ENCODE data around the gene TRPM2. TPM values are rescaled to one million over a fixed set of nuclear protein-coding genes. Genes with fewer than 3 reads are reported as not detected.

TRPM2 gene
- total RNA-seq, 2 experiments from 2014 or later: 2.6 to 3.7 TPM

DNA sequence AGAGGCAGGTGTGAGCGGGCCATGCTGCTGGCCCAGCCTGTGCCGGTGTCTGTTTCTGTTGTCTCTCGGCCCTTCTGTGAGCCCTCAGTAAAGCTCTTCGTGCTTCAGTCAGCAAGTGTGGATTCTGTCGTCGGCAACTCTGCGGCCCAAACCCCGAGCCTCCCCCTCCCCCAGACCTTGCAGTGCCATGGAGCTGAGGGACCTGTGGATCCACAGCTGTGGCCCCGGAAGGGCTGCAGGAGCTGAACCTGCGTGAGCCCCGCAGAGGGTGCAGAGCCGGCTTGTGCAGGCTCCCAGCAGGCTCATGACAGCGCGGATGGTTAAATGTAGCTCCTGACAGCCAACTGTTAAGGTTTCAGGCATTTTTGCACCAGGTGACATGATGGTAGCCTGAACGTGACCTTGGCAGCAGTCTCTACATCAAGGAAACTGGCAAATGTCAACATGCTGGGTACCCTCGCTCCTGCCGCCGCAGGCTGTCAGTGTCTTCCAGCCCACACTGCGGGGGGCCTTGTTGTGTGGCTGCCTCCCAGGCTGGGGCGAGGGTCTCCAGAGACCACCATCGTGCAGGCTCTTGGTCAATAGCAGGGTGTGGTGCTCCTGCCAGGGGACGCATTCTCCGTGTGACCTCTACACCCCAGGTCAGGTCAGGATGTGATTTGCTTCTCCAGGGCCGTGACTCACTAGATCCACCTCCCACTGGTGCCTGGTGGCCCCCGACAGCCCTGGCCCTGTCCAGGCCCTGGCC lies 108.8 kb downstream of the TRPM2 start:
- no peaks in the 10 kb centered on the region for H3K27me3 Mint-ChIP-seq
- H3K27ac Mint-ChIP-seq: no peak overlapping the region
- H3K4me1 Mint-ChIP-seq (ENCODE audit: low read depth): no peaks in the 10 kb centered on the region
- no peaks in the 10 kb centered on the region for H3K9me3 Mint-ChIP-seq
- no peak overlapping the region for H3K4me3 Mint-ChIP-seq
- ATAC-seq (no peak), DNase-seq (no peak)
- TF ChIP-seq, protein P1, sequence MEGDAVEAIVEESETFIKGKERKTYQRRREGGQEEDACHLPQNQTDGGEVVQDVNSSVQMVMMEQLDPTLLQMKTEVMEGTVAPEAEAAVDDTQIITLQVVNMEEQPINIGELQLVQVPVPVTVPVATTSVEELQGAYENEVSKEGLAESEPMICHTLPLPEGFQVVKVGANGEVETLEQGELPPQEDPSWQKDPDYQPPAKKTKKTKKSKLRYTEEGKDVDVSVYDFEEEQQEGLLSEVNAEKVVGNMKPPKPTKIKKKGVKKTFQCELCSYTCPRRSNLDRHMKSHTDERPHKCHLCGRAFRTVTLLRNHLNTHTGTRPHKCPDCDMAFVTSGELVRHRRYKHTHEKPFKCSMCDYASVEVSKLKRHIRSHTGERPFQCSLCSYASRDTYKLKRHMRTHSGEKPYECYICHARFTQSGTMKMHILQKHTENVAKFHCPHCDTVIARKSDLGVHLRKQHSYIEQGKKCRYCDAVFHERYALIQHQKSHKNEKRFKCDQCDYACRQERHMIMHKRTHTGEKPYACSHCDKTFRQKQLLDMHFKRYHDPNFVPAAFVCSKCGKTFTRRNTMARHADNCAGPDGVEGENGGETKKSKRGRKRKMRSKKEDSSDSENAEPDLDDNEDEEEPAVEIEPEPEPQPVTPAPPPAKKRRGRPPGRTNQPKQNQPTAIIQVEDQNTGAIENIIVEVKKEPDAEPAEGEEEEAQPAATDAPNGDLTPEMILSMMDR (IDR thresholded peaks at IDR 0.05): no peak
- ChIA-PET CTCF (interaction anchor here (1.3 kb wide), 1 partner anchor 25 kb away, joined by 3 read pairs; no protein-coding TSS in a partner anchor), POLR2A (interaction anchor here (1.3 kb wide), 1 partner anchor 48 kb away, joined by 3 read pairs; no protein-coding TSS in a partner anchor)
- intact Hi-C loops (cut with micrococcal nuclease): no loop called here
- H3K36me3 Mint-ChIP-seq (ENCODE audit: low read depth): no peaks in the 10 kb centered on the region

DNA sequence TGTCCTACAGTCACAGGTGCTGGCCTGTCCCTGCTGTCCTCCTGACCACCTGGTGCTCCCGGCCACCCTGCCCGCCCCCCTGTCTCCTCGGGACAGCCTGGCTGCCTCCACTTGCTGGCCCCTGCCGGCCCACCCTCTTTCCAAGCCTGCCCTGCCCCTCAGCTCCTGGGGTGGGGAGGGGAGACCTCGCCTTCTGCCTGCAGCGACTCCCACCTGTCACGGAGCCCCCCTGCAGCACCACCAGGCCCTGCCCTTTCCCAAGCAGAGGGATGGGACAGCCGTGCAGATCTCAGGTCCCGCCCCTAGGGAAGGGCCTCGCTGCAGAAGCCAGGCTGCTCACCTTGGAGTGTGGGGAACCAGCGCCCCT lies 109.4 kb downstream of the TRPM2 start:
- TF ChIP-seq, protein P1 (IDR thresholded peaks at IDR 0.05): no peak
- no peak overlapping the region for H3K4me3 Mint-ChIP-seq
- no peak overlapping the region for H3K27ac Mint-ChIP-seq
- ChIA-PET CTCF (no interaction called here), POLR2A (interaction anchor here (1.3 kb wide), 1 partner anchor 47 kb away, joined by 3 read pairs; no protein-coding TSS in a partner anchor)
- intact Hi-C loops (cut with micrococcal nuclease): no loop called here
- DNase-seq: no peak
- no peak for ATAC-seq
- no peaks in the 10 kb centered on the region for H3K27me3 Mint-ChIP-seq
- no peaks in the 10 kb centered on the region for H3K4me1 Mint-ChIP-seq (ENCODE audit: low read depth)
- H3K9me3 Mint-ChIP-seq: no peaks in the 10 kb centered on the region
- H3K36me3 Mint-ChIP-seq (ENCODE audit: low read depth): no peaks in the 10 kb centered on the region

DNA sequence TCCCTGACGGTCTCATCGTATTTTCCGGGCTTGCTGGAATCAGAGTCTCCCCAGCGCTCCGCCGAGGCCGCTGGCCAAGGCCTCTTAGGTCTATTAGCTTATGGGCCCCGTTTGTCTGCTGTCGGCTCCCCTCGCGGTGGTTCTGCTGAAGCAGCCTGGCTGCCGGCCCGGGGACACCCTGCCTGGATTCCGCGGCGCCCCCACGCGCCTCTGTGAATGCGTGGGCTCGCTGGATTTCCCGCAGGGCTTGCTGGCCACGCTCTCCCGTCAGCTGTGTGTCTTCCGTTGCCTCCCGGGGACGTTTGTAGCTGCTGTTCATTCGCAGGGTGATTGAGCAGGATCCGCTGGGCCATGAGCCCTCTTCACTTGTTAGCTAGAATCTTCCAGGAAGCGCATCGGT lies 110.3 kb downstream of the TRPM2 start:
- Mint-ChIP-seq H3K9me3 (no peaks in the 10 kb centered on the region), H3K27ac (no peak overlapping the region), H3K4me3 (no peak overlapping the region), H3K36me3 (ENCODE audit: low read depth) (no peaks in the 10 kb centered on the region), H3K27me3 (no peaks in the 10 kb centered on the region), H3K4me1 (ENCODE audit: low read depth) (no peaks in the 10 kb centered on the region)
- DNase-seq (no peak), ATAC-seq (no peak)
- ChIA-PET POLR2A (interaction anchor here (1.3 kb wide), 1 partner anchor 46 kb away, joined by 3 read pairs; no protein-coding TSS in a partner anchor), CTCF (no interaction called here)
- intact Hi-C loops (cut with micrococcal nuclease): no loop called here
- TF ChIP-seq, protein P1 (IDR thresholded peaks at IDR 0.05): no peak

DNA sequence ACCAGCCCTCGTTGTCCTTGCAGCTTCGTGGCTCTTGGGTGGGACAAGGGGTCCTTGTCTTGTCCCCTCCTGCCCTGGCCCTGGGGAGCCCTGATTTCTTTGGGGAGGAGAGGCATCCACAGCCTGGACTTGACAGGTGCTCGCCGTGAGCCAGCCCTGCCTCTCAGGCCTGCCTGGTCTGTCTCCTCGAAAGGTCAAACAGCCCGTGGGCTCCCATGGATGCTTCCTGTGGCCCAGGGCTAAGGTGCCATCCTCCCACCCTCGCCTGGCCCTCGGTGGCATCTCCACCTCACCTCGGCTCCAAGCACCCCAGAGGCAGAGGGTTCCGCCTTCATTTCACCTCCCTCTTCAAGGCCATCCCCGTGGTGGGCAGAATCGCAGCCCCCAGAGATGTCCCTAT lies 110.9 kb downstream of the TRPM2 start:
- no peaks in the 10 kb centered on the region for H3K9me3 Mint-ChIP-seq
- no peaks in the 10 kb centered on the region for H3K4me1 Mint-ChIP-seq (ENCODE audit: low read depth)
- no peaks in the 10 kb centered on the region for H3K27me3 Mint-ChIP-seq
- no peak overlapping the region for H3K27ac Mint-ChIP-seq
- ChIA-PET POLR2A (no interaction called here), CTCF (no interaction called here)
- TF ChIP-seq, protein P1 (IDR thresholded peaks at IDR 0.05): no peak
- DNase-seq: no peak
- H3K4me3 Mint-ChIP-seq: no peak overlapping the region
- H3K36me3 Mint-ChIP-seq (ENCODE audit: low read depth): no peaks in the 10 kb centered on the region
- intact Hi-C loops (cut with micrococcal nuclease): no loop called here
- ATAC-seq: no peak

DNA sequence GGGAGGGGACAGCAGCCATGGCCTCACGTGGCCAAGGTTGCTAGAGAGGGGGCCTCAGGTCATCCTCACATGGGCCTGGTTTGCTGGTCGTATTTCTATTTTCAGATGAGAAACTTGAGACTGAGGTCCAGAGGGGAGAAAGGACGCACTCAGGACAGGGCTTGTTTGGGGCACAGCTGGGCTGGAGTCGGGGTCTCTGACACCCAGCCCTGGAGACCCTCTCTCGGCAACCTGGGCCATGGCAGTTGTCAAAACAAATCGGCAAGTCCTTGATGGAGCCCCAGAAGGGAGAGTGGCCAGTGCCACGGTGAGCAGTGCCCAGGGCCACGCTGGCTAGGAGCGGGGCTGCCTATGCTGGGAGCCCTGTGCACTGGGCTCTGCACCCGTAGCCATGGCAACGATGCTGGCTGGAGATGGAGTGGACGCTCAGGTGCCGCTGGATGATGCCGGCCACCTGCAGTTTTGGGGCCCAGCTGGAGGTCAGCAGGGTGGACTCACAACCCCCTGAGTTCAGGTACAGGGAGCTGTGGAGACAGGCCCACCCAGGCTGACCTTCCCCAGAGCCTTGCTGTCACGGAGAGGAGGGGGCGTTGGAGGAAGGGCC lies 113.0 kb downstream of the TRPM2 start:
- ATAC-seq: no peak
- intact Hi-C loops (cut with micrococcal nuclease): no loop called here
- Mint-ChIP-seq H3K36me3 (ENCODE audit: low read depth) (no peaks in the 10 kb centered on the region), H3K9me3 (no peaks in the 10 kb centered on the region), H3K27ac (no peak overlapping the region), H3K4me3 (no peak overlapping the region), H3K27me3 (no peaks in the 10 kb centered on the region), H3K4me1 (ENCODE audit: low read depth) (no peaks in the 10 kb centered on the region)
- CTCF ChIA-PET: no interaction called here
- DNase-seq: no peak
- POLR2A ChIA-PET: no interaction called here
- TF ChIP-seq, protein P1 (IDR thresholded peaks at IDR 0.05): no peak
